A549 (cell line): ENCODE measurements around the gene ASTN1.

Experiments used
- BHLHE40 ChIP-seq: IDR thresholded peaks from 2 replicates; pipeline ENCODE4 v1.6.1; 2012; ENCODE audit warnings: low read depth, low read length, inconsistent platforms
- CBX2 ChIP-seq: fragments of 200-600 bp; sonication (generic); IDR thresholded peaks from 2 replicates; pipeline ENCODE4 v1.6.1; 2016; ENCODE audit warnings: low read depth, mild to moderate bottlenecking, borderline replicate concordance
- CHD2 ChIP-seq: fragments of 150-350 bp; IDR thresholded peaks from 2 replicates; pipeline ENCODE4 v1.6.1; 2014; ENCODE audit warnings: low read length; ENCODE audit not compliant: partially characterized antibody
- CTCF ChIP-seq: fragments of >200 bp; sonication (Bioruptor Twin); formaldehyde crosslinking; IDR thresholded peaks from 3 replicates; pipeline ENCODE4 v1.5.1; 2016
- GATA3 ChIP-seq: IDR thresholded peaks from 2 replicates; pipeline ENCODE4 v1.6.1; 2012; ENCODE audit warnings: borderline replicate concordance
- JUNB ChIP-seq: fragments of >200 bp; sonication (Bioruptor Twin); formaldehyde crosslinking; IDR thresholded peaks from 2 replicates; pipeline ENCODE4 v1.6.1; 2016
- POLR2A ChIP-seq: IDR thresholded peaks from 2 replicates; pipeline ENCODE4 v1.6.1; 2012; ENCODE audit warnings: mild to moderate bottlenecking, low read length
- TF ChIP-seq, protein P1 (sequence below): IDR thresholded peaks from 2 replicates; pipeline ENCODE4 v1.6.1; 2012
- TF ChIP-seq, protein P2 (sequence below): fragments of 450-650 bp; IDR thresholded peaks from 2 replicates; pipeline ENCODE4 v1.6.1; 2014; ENCODE audit warnings: antibody characterized with exemption
- TF ChIP-seq, protein P3 (sequence below): fragments of 250-450 bp; sonication (Bioruptor Pico); IDR thresholded peaks from 2 replicates; pipeline ENCODE4 v1.5.0; 2021; ENCODE audit warnings: mild to moderate bottlenecking, moderate library complexity, borderline replicate concordance

GRCh38 chr1:177165069-177165439, 542 bp upstream of the ASTN1 start:
- no peak for TF ChIP-seq CTCF
- no peak for TF ChIP-seq POLR2A
- TF ChIP-seq, protein P1, sequence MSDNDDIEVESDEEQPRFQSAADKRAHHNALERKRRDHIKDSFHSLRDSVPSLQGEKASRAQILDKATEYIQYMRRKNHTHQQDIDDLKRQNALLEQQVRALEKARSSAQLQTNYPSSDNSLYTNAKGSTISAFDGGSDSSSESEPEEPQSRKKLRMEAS, result no peak
- TF ChIP-seq, protein P2, sequence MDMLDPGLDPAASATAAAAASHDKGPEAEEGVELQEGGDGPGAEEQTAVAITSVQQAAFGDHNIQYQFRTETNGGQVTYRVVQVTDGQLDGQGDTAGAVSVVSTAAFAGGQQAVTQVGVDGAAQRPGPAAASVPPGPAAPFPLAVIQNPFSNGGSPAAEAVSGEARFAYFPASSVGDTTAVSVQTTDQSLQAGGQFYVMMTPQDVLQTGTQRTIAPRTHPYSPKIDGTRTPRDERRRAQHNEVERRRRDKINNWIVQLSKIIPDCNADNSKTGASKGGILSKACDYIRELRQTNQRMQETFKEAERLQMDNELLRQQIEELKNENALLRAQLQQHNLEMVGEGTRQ, result no peak
- no peak for TF ChIP-seq CHD2
- TF ChIP-seq BHLHE40, result no peak
- no peak for TF ChIP-seq CBX2
- TF ChIP-seq JUNB, result no peak
- no peak for TF ChIP-seq GATA3
- TF ChIP-seq, protein P3, sequence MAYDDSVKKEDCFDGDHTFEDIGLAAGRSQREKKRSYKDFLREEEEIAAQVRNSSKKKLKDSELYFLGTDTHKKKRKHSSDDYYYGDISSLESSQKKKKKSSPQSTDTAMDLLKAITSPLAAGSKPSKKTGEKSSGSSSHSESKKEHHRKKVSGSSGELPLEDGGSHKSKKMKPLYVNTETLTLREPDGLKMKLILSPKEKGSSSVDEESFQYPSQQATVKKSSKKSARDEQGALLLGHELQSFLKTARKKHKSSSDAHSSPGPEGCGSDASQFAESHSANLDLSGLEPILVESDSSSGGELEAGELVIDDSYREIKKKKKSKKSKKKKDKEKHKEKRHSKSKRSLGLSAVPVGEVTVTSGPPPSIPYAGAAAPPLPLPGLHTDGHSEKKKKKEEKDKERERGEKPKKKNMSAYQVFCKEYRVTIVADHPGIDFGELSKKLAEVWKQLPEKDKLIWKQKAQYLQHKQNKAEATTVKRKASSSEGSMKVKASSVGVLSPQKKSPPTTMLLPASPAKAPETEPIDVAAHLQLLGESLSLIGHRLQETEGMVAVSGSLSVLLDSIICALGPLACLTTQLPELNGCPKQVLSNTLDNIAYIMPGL, result no peak
